Heart left ventricle (tissue), 13 donors: ENCODE data around the gene UNC5C.

Experiments
- POLR2A ChIP-seq, 2 donors: fragments of 450-650 bp; IDR thresholded peaks; one replicate each; pipeline ENCODE4 v1.6.1; 2017; ENCODE audit warnings: antibody characterized with exemption in 2 of 2, mild to moderate bottlenecking in 2 of 2, moderate library complexity in 2 of 2
- TF ChIP-seq, protein P1 (sequence below), 12 donors: fragments of 200-600 bp; sonication (generic) in 4 of 12; IDR thresholded peaks; one replicate each; pipeline versions ENCODE4 v1.5.0 to v1.8.0; 2018 to 2022; ENCODE audit warnings: antibody characterized with exemption in 12 of 12, mild to moderate bottlenecking in 5 of 12
- donor health status: ischemic (EF 13 %, LVEDD 7.1; RV severe dilation, severe dysfunction).
- donor health status: DM: no; HTN: yes; CAD: no.
- donor health status: DM: no; HTN: no; CAD: no.
- donor health status: ischemic (EF 25% LVEDD 6.9; RV normal size, moderate dysfunction).
- donor health status: ischemic (EF 25% LVEDD 5.7; RV mildly dilated, moderate dysfunction).
- donor health status: ischemic (EF 35%, LVEDD 5.7; RV mildly dilated, moderate dysfunction).
- donor health status: nonischemic (EF 11% LVEDD 7.7; RV severe dilation, severe dysfunction).
- donor health status: DM: yes; HTN: yes; CAD: no.
- donor health status: PGD.
- donor health status: ischemic (EF 29% LVEDD 5.4; RV normal size, mild dysfunction).
- donor health status: nonischemic (EF 23%, LVEDD 6.1; RV moderate dilation, normal function).

GRCh38 chr4:95534032-95534431 is 14.7 kb downstream of the UNC5C start:
- TF ChIP-seq POLR2A (IDR thresholded peaks at IDR 0.05) = no peak
- TF ChIP-seq, protein P1, sequence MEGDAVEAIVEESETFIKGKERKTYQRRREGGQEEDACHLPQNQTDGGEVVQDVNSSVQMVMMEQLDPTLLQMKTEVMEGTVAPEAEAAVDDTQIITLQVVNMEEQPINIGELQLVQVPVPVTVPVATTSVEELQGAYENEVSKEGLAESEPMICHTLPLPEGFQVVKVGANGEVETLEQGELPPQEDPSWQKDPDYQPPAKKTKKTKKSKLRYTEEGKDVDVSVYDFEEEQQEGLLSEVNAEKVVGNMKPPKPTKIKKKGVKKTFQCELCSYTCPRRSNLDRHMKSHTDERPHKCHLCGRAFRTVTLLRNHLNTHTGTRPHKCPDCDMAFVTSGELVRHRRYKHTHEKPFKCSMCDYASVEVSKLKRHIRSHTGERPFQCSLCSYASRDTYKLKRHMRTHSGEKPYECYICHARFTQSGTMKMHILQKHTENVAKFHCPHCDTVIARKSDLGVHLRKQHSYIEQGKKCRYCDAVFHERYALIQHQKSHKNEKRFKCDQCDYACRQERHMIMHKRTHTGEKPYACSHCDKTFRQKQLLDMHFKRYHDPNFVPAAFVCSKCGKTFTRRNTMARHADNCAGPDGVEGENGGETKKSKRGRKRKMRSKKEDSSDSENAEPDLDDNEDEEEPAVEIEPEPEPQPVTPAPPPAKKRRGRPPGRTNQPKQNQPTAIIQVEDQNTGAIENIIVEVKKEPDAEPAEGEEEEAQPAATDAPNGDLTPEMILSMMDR (IDR thresholded peaks at IDR 0.05) = no peak
